ENCODE measurements around the gene PLEKHJ1.

Gene PLEKHJ1

GRCh38 chr19:2280633-2281264 is 44.6 kb upstream of the PLEKHJ1 start:
- H3K79me2 ChIP-seq (ENCODE audit: insufficient read depth, low read depth) = no peaks in the 10 kb centered on the region
- H3K4me3 ChIP-seq (IDR thresholded peaks at IDR 0.05; ENCODE audit: insufficient read depth, low read depth, low read length) = no peak overlapping the region
- H3K27me3 ChIP-seq (ENCODE audit: insufficient read depth, low read depth) = no peaks in the 10 kb centered on the region
- TF ChIP-seq CTCF (conservative IDR thresholded peaks at IDR 0.05; ENCODE audit: low read depth, low read length) = no peak
- H2AFZ ChIP-seq (ENCODE audit: low read depth) = no peak overlapping the region
- H3K27ac ChIP-seq = no peak overlapping the region
- H3K4me1 ChIP-seq (ENCODE audit: low read depth, poor library complexity, severe bottlenecking) = no peaks in the 10 kb centered on the region
- H4K20me1 ChIP-seq (ENCODE audit: insufficient read depth) = no peaks in the 10 kb centered on the region
- H3K4me2 ChIP-seq = no peak overlapping the region
- no peak overlapping the region for H3K9ac ChIP-seq
- H3K36me3 ChIP-seq (ENCODE audit: insufficient read depth) = no peaks in the 10 kb centered on the region

- Histone ChIP-seq H3K36me3 (ENCODE audit: insufficient read depth) (no peaks in the 10 kb centered on the region; the same call in 1 of the 2 replicates), H3K27ac (no peak overlapping the region), H4K20me1 (ENCODE audit: insufficient read depth) (peaks cover 5% of the 10 kb centered on the region; the same call in 1 of the 2 replicates), H3K79me2 (ENCODE audit: insufficient read depth, low read depth) (peaks cover 8% of the 10 kb centered on the region; the same call in 1 of the 2 replicates), H3K9ac (no peak overlapping the region), H3K27me3 (ENCODE audit: insufficient read depth, low read depth) (no peaks in the 10 kb centered on the region), H3K4me1 (ENCODE audit: low read depth, poor library complexity, severe bottlenecking) (no peaks in the 10 kb centered on the region), H3K4me2 (no peak overlapping the region), H3K4me3 (IDR thresholded peaks at IDR 0.05; ENCODE audit: insufficient read depth, low read depth, low read length) (no peak overlapping the region), H2AFZ (ENCODE audit: low read depth) (no peak overlapping the region)
- no peak for TF ChIP-seq CTCF (conservative IDR thresholded peaks at IDR 0.05; ENCODE audit: low read depth, low read length)
These were observed 42.5 kb upstream of the PLEKHJ1 start for GRCh38 chr19:2278459-2279158.

GRCh38 chr19:2277138-2277537 is 41.0 kb upstream of the PLEKHJ1 start:
- Histone ChIP-seq H3K4me1 (ENCODE audit: low read depth, poor library complexity, severe bottlenecking) (no peaks in the 10 kb centered on the region), H3K4me2 (no peak overlapping the region), H3K4me3 (IDR thresholded peaks at IDR 0.05; ENCODE audit: insufficient read depth, low read depth, low read length) (no peak overlapping the region), H3K27me3 (ENCODE audit: insufficient read depth, low read depth) (no peaks in the 10 kb centered on the region), H3K79me2 (ENCODE audit: insufficient read depth, low read depth) (peaks cover 23% of the 10 kb centered on the region), H3K27ac (no peak overlapping the region), H3K36me3 (ENCODE audit: insufficient read depth) (peaks cover 3% of the 10 kb centered on the region; the same call in 1 of the 2 replicates), H4K20me1 (ENCODE audit: insufficient read depth) (peaks cover 5% of the 10 kb centered on the region; the same call in 1 of the 2 replicates), H2AFZ (ENCODE audit: low read depth) (no peak overlapping the region), H3K9ac (no peak overlapping the region)
- no peak for TF ChIP-seq CTCF (conservative IDR thresholded peaks at IDR 0.05; ENCODE audit: low read depth, low read length)

GRCh38 chr19:2276429-2276986 is 40.4 kb upstream of the PLEKHJ1 start:
- Histone ChIP-seq H3K4me2 (no peak overlapping the region), H3K27ac (no peak overlapping the region), H2AFZ (ENCODE audit: low read depth) (no peak overlapping the region), H3K79me2 (ENCODE audit: insufficient read depth, low read depth) (peaks cover 29% of the 10 kb centered on the region), H3K4me3 (IDR thresholded peaks at IDR 0.05; ENCODE audit: insufficient read depth, low read depth, low read length) (no peak overlapping the region), H3K27me3 (ENCODE audit: insufficient read depth, low read depth) (no peaks in the 10 kb centered on the region), H3K36me3 (ENCODE audit: insufficient read depth) (peaks cover 3% of the 10 kb centered on the region; the same call in 1 of the 2 replicates), H3K9ac (no peak overlapping the region), H4K20me1 (ENCODE audit: insufficient read depth) (peaks cover 7% of the 10 kb centered on the region; the same call in 1 of the 2 replicates), H3K4me1 (ENCODE audit: low read depth, poor library complexity, severe bottlenecking) (peaks cover 2% of the 10 kb centered on the region)
- TF ChIP-seq CTCF (conservative IDR thresholded peaks at IDR 0.05; ENCODE audit: low read depth, low read length) = no peak
